Measurements from ENCODE around the gene ZSCAN10. TPM values are rescaled to one million over a fixed set of nuclear protein-coding genes. Genes with fewer than 3 reads are reported as not detected.

The ZSCAN10 gene
- total and polyA plus RNA-seq, 9 of the 15 experiments (the other 6 are each of a cell fraction or from before 2014, with no cell fraction given): 0.22 TPM; not detected in 8

DNA sequence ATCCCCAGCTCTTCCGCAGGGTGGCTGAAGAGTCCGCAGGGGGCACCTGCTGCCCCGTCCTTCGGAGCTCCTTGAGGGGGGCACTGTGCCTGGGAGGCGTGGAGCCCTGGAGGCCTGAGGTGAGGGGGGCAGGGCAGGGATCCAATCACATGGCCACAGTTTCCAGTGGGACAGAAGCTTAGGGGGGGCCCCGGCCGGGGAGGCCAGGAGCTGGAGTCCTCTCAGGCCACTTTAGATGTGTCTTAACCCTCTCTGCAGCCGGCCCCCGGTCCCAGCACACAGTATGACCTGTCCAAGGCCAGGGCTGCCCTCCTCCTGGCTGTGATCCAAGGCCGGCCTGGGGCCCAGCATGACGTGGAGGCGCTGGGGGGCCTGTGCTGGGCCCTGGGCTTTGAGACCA is 46.6 kb upstream of the ZSCAN10 start:
- Histone ChIP-seq H3K36me3 (ENCODE audit: control insufficient read depth, insufficient read depth, low read length) (peaks cover 12% of the 10 kb centered on the region; the same call in 1 of the 3 replicates), H3K4me2 (ENCODE audit: insufficient read depth, low read length) (no peak overlapping the region), H3K9me3 (replicated peaks; ENCODE audit: control insufficient read depth, insufficient read depth, low read depth, low read length) (no peaks in the 10 kb centered on the region), H3K27me3 (ENCODE audit: control insufficient read depth in 2 of 2, insufficient read depth in 2 of 2, low read length in 2 of 2) (no peaks in the 10 kb centered on the region), H3K9me1 (ENCODE audit: control insufficient read depth, insufficient read depth, low read length) (no peaks in the 10 kb centered on the region), H3K79me2 (ENCODE audit: control insufficient read depth, insufficient read depth, low read length) (no peaks in the 10 kb centered on the region), H3K4me3 (no peak overlapping the region), H2AFZ (ENCODE audit: low read depth, low read length) (no peak overlapping the region), H3K27ac (ENCODE audit: extremely low read depth, low read depth, low read length) (no peak overlapping the region), H3K9ac (ENCODE audit: insufficient read depth in 1 of 2, low read depth in 2 of 2, low read length in 2 of 2) (peak overlapping the region in 1 of 2 experiments; percentile 66; a peak in 2 of 4 replicates), H4K20me1 (replicated peaks; ENCODE audit: control insufficient read depth, insufficient read depth, low read length) (no peaks in the 10 kb centered on the region; the same call in 1 of the 2 replicates), H3K4me1 (replicated peaks in 1 of 2; ENCODE audit: control insufficient read depth in 2 of 2, insufficient read depth in 2 of 2, low read length in 2 of 2) (peaks cover 0 to 64% of the 10 kb centered on the region in 2 experiments; a peak in 2 of 5 replicates)
- BruUV-seq (replicated peaks): no TSS peak
- TF ChIP-seq, protein P1, sequence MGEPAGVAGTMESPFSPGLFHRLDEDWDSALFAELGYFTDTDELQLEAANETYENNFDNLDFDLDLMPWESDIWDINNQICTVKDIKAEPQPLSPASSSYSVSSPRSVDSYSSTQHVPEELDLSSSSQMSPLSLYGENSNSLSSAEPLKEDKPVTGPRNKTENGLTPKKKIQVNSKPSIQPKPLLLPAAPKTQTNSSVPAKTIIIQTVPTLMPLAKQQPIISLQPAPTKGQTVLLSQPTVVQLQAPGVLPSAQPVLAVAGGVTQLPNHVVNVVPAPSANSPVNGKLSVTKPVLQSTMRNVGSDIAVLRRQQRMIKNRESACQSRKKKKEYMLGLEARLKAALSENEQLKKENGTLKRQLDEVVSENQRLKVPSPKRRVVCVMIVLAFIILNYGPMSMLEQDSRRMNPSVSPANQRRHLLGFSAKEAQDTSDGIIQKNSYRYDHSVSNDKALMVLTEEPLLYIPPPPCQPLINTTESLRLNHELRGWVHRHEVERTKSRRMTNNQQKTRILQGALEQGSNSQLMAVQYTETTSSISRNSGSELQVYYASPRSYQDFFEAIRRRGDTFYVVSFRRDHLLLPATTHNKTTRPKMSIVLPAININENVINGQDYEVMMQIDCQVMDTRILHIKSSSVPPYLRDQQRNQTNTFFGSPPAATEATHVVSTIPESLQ (CRISPR knock-in tag; IDR thresholded peaks at IDR 0.05): no peak
- TF ChIP-seq ZKSCAN1 (IDR thresholded peaks at IDR 0.05; ENCODE audit: low read depth, low read length) (peak; percentile 72; the same call in 1 of the 2 replicates), NFIC (IDR thresholded peaks at IDR 0.05) (peak; percentile 49; the same call in 1 of the 2 replicates), SIN3A (IDR thresholded peaks at IDR 0.05; ENCODE audit: borderline replicate concordance in 2 of 2, control insufficient read depth in 1 of 2, low read depth in 2 of 2, low read length in 2 of 2) (no peak), ZNF75A (CRISPR knock-in tag; IDR thresholded peaks at IDR 0.05) (no peak), SMARCE1 (IDR thresholded peaks at IDR 0.05) (no peak)
- FAIRE-seq (no peak), ATAC-seq (no peak), DNase-seq (ENCODE audit: extremely low read depth in 1 of 4, low spot score in 3 of 4) (no peak)
- POLR2A ChIA-PET: interaction anchor here (0.6 kb wide), 1 partner anchor 108 kb away, joined by 3 read pairs; no protein-coding TSS in a partner anchor
- CTCF ChIA-PET (ENCODE audit: low intra/inter-chr PET ratio): no interaction called here
- 65% methylated on average over 12 of the region's 12 CpGs for WGBS (ENCODE audit: insufficient coverage, low coverage, missing lambda C conversion rate)
- in situ Hi-C loops (cut with MboI) (no loop called here), intact Hi-C loops (cut with micrococcal nuclease) (no loop called here)
